Measurements from ENCODE around the gene IL3RA.

The IL3RA gene

DNA sequence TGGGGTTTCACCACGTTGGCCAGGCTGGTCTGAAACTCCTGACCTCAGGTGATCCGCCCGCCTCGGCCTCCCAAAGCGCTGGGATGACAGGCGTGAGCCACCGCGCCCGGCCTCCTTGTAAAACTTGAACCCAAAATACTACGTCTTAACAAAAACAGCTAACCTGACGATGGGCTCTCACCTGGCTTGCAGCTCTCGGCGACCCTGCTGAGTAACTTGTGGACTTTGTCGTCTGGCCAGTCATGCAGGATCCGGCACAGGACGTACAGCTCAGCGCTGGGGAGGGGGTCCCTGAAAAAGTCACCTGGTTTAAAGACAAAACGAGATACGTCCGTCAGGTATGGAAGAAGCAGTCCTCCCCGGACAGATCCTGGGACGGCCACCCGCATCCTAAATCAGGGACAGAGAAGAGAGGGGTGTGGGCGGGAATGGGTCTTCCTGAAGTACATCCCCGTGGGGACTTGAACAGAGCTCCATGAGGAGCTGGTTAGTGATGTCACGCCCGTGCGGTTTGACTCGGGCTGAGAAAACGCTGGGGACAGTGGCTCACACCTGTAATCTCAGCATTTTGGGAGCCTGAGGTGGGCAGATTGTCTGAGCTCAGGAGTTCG is 76.1 kb downstream of the IL3RA start:
- no peak overlapping the region for H3K27ac ChIP-seq

DNA sequence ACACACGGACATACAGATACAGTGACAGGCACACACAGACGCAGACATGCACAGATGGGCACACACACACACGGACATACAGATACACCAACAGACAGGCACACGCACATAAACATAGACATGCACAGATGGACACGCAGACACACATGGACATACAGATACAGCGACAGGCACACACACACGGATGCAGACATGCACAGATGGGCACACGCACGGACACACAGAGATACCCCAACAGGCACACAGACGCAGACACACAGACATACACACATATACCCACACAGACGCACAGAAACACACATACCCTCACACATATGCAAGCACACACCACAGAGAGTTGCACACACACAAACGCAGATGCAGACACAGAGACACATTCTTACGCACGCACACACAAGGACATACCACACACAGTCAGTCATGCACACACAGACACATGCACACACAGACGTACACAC is 79.8 kb downstream of the IL3RA start:
- TF ChIP-seq, protein P1, sequence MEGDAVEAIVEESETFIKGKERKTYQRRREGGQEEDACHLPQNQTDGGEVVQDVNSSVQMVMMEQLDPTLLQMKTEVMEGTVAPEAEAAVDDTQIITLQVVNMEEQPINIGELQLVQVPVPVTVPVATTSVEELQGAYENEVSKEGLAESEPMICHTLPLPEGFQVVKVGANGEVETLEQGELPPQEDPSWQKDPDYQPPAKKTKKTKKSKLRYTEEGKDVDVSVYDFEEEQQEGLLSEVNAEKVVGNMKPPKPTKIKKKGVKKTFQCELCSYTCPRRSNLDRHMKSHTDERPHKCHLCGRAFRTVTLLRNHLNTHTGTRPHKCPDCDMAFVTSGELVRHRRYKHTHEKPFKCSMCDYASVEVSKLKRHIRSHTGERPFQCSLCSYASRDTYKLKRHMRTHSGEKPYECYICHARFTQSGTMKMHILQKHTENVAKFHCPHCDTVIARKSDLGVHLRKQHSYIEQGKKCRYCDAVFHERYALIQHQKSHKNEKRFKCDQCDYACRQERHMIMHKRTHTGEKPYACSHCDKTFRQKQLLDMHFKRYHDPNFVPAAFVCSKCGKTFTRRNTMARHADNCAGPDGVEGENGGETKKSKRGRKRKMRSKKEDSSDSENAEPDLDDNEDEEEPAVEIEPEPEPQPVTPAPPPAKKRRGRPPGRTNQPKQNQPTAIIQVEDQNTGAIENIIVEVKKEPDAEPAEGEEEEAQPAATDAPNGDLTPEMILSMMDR (conservative IDR thresholded peaks at IDR 0.05) = no peak

More for the DNA sequence above, 76.1 kb downstream of the IL3RA start:
- TF ChIP-seq, protein P1 (conservative IDR thresholded peaks at IDR 0.05) = no peak

DNA sequence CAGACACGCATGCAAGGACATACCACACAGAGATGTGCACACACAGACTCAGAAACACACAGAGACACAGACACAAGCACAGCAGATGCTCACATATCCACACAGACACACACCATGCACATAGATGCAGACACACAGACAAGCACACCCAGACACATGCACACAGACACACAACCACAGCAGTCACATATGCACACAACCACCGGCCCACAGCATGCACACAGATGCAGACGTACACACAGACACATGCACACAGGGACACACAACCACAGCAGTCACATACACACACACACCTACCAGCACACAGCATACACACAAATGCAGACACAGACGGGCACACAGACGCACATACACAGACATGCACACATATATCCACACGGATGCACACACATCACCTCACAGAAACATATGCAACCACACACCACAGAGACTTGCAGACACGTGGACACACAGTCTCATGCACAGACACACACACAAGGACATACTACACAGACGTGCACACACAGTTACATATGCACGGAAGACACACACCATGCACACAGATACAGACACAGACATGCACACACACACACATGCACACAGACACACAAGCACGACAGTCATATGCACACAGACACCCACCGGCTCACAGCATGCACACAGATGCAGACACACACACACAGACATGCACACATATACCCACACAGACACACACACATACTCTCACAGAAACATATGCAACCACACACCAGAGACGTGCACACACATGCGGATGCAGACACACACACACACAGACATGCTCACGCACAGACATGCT is 80.6 kb downstream of the IL3RA start:
- TF ChIP-seq, protein P1 (conservative IDR thresholded peaks at IDR 0.05) = no peak
- H3K27ac ChIP-seq = no peak overlapping the region

More for the DNA sequence above, 79.8 kb downstream of the IL3RA start:
- H3K27ac ChIP-seq = no peak overlapping the region

DNA sequence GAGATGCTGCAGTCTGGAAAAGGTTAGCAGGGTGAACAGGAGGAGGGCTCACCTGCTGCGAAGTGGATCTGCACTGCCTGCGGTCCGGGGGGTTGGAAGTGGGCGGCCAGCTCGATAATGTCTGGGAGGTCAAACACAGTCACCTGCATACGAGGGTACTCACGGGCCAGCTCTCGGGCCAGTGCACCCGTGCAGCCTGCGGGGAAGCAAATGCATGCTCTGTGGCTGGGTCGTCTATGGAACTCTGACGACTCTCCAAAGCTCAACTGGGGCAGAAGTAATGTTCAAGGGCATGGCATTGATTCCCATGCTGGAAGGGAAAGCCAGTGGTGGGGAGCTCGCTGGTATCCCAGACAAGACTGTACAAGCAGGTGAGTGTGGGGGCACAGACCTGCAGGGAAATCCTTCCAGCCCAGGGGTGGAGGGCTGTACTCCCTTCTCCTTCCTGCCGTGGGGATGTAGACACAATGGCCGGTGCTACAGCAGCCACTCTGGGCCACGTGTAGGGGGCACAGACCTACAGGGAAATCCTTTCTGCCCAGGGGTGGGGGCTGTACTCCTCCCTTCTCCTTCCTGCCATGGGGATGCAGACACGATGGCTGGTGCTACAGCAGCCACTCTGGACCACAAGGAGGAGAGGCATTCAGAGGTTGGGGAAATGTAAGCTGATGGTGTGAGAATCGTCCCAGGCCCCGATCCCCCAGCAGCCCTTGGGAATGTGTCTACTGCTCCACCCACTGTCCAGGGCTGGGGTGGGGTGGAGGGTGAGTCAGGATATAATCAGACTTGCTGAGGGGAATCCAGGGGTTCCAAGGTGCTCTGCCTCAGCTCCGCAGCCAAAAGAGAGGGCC is 81.6 kb downstream of the IL3RA start:
- TF ChIP-seq, protein P1 (conservative IDR thresholded peaks at IDR 0.05) = no peak
- H3K27ac ChIP-seq = no peak overlapping the region

DNA sequence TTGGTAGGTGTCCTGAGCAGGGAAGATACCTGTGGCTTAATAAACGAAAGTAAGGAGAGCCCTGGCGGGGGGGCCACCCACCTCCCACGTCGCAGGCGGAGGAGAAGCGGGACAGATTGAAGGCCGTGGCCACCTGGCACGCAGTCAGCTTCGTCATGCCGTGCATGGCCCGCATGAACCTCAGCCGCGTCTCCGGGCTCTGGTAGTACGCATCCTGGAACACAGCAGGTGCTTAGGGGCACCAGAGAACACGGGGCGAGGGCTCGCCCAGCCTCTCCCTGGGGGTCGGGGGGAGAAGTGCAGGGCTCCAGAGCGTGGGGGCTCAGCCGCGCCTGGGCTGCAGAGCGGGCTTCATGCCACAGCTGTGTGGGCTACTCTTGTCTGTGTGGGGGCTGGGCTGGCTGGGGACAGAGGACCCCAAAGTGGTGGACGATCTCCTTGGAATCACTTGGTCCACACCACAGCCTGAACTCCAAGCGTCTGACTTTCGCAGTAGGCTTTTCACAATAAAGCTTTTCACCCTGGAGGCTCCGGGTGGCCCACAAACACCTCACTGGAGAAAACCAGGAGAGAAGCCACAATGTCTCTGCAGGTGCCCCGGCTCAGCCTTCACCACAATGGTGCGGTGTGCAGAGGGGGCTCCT is 82.4 kb downstream of the IL3RA start:
- no peak overlapping the region for H3K27ac ChIP-seq
- TF ChIP-seq, protein P1 (conservative IDR thresholded peaks at IDR 0.05) = no peak

DNA sequence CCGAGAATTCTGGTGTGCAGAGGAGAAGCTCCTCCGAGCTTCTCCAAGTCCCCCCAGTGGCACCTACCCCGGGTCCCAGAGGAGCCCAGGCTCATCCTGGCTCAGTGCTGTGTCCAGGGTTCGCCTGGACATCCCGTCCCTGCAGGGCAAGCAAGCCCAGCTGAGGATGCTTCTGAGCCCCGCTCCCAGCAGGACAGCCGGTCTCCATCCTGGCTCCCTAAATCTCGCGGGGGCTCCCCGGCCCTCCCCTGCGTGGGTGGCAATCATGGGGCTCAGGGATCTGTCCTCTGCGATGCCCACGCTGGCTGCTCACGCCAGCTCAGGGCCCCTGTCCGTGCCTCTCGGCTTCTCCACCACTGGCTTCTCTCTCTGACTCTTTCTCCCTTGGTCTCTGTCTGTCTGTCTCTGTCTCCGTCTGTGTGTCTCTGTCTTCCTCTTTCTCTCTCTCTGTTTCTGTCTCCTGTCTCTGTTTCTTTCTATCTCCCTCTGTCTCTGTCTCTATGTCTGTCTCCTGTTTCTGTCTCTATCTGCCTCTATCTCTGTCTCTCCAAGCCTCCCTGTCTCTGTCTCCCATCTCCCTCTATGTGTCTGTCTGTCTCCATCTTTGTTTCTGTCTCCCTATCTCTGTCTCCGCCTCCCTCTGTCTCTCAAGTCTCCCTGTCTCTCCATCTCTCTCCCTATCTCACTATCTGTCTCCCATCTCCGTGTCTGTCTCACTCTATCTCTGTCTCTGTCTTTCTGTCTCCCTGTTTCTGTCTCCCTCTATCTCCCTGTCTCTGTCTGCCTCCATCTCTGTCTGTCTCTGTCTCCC is 83.2 kb downstream of the IL3RA start:
- TF ChIP-seq, protein P1 (conservative IDR thresholded peaks at IDR 0.05) = no peak
- no peak overlapping the region for H3K27ac ChIP-seq
